ENCODE data around the gene MEIG1. TPM values are rescaled to one million over a fixed set of nuclear protein-coding genes. Genes with fewer than 3 reads are reported as not detected.
"Not testable (repeated sequence)": the region's sequence is repeated elsewhere in the genome, so short reads cannot be mapped to it uniquely, and the experiment has no call there.

Gene MEIG1
- total and polyA plus RNA-seq, 9 donors, result 0.67 to 0.69 TPM; not detected in 7

- DNase-seq, result no peak
- no peaks in the 10 kb centered on the region for H3K9me3 ChIP-seq
- intact Hi-C loops (cut with DNase I), result no loop called here
- no peaks in the 10 kb centered on the region for H3K4me1 ChIP-seq (ENCODE audit: insufficient read depth)
- H3K27ac ChIP-seq, result no peak overlapping the region
- H3K4me3 ChIP-seq, result no peak overlapping the region
- no peaks in the 10 kb centered on the region for H3K36me3 ChIP-seq
- TF ChIP-seq, protein P1, sequence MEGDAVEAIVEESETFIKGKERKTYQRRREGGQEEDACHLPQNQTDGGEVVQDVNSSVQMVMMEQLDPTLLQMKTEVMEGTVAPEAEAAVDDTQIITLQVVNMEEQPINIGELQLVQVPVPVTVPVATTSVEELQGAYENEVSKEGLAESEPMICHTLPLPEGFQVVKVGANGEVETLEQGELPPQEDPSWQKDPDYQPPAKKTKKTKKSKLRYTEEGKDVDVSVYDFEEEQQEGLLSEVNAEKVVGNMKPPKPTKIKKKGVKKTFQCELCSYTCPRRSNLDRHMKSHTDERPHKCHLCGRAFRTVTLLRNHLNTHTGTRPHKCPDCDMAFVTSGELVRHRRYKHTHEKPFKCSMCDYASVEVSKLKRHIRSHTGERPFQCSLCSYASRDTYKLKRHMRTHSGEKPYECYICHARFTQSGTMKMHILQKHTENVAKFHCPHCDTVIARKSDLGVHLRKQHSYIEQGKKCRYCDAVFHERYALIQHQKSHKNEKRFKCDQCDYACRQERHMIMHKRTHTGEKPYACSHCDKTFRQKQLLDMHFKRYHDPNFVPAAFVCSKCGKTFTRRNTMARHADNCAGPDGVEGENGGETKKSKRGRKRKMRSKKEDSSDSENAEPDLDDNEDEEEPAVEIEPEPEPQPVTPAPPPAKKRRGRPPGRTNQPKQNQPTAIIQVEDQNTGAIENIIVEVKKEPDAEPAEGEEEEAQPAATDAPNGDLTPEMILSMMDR (IDR thresholded peaks at IDR 0.05), result no peak
- TF ChIP-seq POLR2A (IDR thresholded peaks at IDR 0.05) (no peak), EP300 (IDR thresholded peaks at IDR 0.05) (no peak)
- no peaks in the 10 kb centered on the region for H3K27me3 ChIP-seq
- 93 to 98% (median 96%) methylated on average over 13 of the region's 13 CpGs for WGBS, 3 donors
These were observed 32.3 kb upstream of the MEIG1 start for GRCh38 chr10:14926722-14927416.

- no peaks in the 10 kb centered on the region for H3K27me3 ChIP-seq
- no peaks in the 10 kb centered on the region for H3K9me3 ChIP-seq
- H3K27ac ChIP-seq, result no peak overlapping the region
- H3K4me1 ChIP-seq (ENCODE audit: insufficient read depth), result no peaks in the 10 kb centered on the region
- intact Hi-C loops (cut with DNase I), result no loop called here
- TF ChIP-seq EP300 (IDR thresholded peaks at IDR 0.05) (no peak), POLR2A (IDR thresholded peaks at IDR 0.05) (no peak)
- TF ChIP-seq, protein P1 (IDR thresholded peaks at IDR 0.05), result no peak
- no peak overlapping the region for H3K4me3 ChIP-seq
- WGBS, 3 donors, result 95 to 96% (median 96%) methylated on average over 10 of the region's 10 CpGs
- DNase-seq, result no peak
- H3K36me3 ChIP-seq, result no peaks in the 10 kb centered on the region
These were observed 28.6 kb upstream of the MEIG1 start for GRCh38 chr10:14930610-14931009.

DNA sequence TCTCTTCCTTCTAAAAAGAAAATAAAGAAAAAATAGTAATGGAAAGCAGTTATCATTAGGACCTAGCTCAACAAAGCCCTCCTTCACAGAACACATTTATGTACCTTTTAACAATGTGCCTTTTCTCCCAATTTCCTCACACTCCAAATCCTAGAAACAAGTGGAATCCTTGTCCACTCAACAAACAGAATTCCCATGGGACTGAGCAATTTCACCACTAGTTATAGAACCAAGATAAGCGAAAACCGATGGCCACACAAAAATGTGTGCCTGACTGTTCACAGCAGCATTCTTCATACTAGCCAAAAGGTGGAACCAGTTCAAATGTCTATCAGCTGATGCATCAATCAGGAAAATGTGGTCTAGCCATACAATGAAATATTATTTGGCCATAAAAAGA lies 22.6 kb upstream of the MEIG1 start:
- DNase-seq, result no peak
- H3K27ac ChIP-seq, result no peak overlapping the region
- intact Hi-C loops (cut with DNase I), result no loop called here
- H3K27me3 ChIP-seq, result no peaks in the 10 kb centered on the region
- H3K9me3 ChIP-seq, result no peaks in the 10 kb centered on the region
- 81 to 94% (median 93%) methylated on average over 2 of the region's 2 CpGs for WGBS, 3 donors
- peaks cover 4% of the 10 kb centered on the region for H3K4me1 ChIP-seq (ENCODE audit: insufficient read depth)
- no peak overlapping the region for H3K4me3 ChIP-seq
- no peaks in the 10 kb centered on the region for H3K36me3 ChIP-seq
- TF ChIP-seq, protein P1 (IDR thresholded peaks at IDR 0.05), result no peak
- TF ChIP-seq EP300 (IDR thresholded peaks at IDR 0.05) (no peak), POLR2A (IDR thresholded peaks at IDR 0.05) (no peak)

DNA sequence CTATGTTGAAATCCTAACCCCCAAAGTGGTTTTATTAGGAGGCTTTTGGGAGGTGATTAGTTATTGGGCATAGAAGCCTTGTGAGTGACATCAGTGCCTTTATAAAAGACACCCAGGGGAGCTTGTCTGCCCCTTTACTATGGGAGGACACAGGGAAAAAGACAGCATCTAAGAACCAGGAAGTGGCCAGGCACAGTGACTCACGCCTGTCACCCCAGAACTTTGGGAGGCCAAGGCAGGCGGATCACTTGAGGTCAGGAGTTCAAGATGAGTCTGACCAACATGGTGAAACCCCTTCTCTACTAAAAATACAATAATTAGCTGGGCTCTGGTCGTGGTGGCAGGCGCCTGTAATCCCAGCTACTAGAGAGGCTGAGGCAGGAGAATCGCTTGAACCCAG lies 20.2 kb upstream of the MEIG1 start:
- intact Hi-C loops (cut with DNase I); H3K36me3 ChIP-seq; H3K27me3 ChIP-seq; H3K4me1 ChIP-seq (ENCODE audit: insufficient read depth); DNase-seq; H3K4me3 ChIP-seq; H3K27ac ChIP-seq; H3K9me3 ChIP-seq: not testable (repeated sequence)
- 87 to 88% (median 87%) methylated on average over 4 to 5 of the region's 5 CpGs for WGBS, 3 donors

DNA sequence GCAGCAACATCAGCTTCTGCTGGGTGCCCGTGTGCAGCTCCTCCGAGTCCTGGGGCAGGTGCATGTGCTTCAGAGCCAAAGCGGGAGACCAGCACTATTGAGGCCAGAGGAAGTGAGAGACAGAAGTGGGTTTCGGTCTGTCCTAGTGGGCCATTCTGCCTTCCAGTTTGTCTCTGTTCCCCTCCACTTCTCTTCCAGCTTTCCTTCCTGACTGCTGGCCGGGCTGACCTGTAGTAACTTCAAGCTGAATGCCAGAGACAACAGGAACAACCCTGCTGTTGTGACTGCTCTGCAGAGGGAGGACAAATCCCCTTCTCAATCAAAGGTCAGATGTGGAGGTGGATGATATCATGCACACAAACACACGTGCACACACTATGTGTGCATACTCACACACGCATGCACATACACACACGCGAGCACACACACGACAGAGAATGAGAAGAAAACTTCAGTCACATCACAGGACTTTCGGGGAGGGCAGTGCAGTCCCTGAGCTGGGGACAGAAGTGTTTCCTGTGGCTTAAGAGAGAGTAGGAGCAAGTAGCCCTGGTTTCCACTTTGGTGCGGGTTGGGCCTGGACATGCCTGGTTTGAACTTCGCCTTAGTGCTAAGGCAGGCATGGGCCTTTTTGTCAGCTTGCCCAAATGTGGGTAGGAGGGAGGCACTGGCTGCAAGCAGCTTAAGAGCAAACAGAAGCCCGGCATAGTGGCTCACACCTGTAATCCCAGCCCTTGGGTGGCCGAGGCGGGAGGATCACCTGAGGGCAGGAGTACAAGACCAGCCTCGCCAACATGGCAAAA lies 16.8 kb upstream of the MEIG1 start:
- DNase-seq; H3K27ac ChIP-seq; H3K36me3 ChIP-seq; H3K9me3 ChIP-seq; H3K4me3 ChIP-seq; H3K27me3 ChIP-seq; intact Hi-C loops (cut with DNase I); H3K4me1 ChIP-seq (ENCODE audit: insufficient read depth): not testable (repeated sequence)
- WGBS, 3 donors, result 92 to 94% (median 93%) methylated on average over 15 to 17 of the region's 17 CpGs

- DNase-seq; H3K4me3 ChIP-seq; intact Hi-C loops (cut with DNase I); H3K9me3 ChIP-seq; H3K27ac ChIP-seq; H3K4me1 ChIP-seq (ENCODE audit: insufficient read depth); H3K36me3 ChIP-seq; H3K27me3 ChIP-seq: not testable (repeated sequence)
- 96 to 97% (median 96%) methylated on average over 7 of the region's 7 CpGs for WGBS, 3 donors
These were observed 16.2 kb upstream of the MEIG1 start for GRCh38 chr10:14942950-14943338.
